GM18868 (cell line): Measurements from ENCODE around the gene DSTYK.

Source experiments
- ATAC-seq: cut with Tn5 transposase; IDR thresholded peaks from one replicate; pipeline ENCODE4 v1.9.1; 2021; ENCODE audit warnings: mild to moderate bottlenecking, moderate library complexity; ENCODE audit not compliant: unreplicated experiment

DSTYK gene

GRCh38 chr1:205211169-205211838, at the start of gene DSTYK:
TSS of gene DSTYK (minus strand) at chr1:205211702. CDS start at chr1:205211535, 167 bp downstream.
- peak; percentile 89 for ATAC-seq

- no peak for ATAC-seq
Measured at GRCh38 chr1:205259998-205260397, 48.5 kb upstream of the DSTYK start.

GRCh38 chr1:205259324-205259832, 47.9 kb upstream of the DSTYK start:
- ATAC-seq = no peak

- ATAC-seq = no peak
Measured at GRCh38 chr1:205258719-205259118, 47.2 kb upstream of the DSTYK start.

- no peak for ATAC-seq
Measured at GRCh38 chr1:205258261-205258691, 46.8 kb upstream of the DSTYK start.

GRCh38 chr1:205257735-205258134, 46.2 kb upstream of the DSTYK start:
- no peak for ATAC-seq

- ATAC-seq = no peak
Measured at GRCh38 chr1:205256951-205257625, 45.6 kb upstream of the DSTYK start.

GRCh38 chr1:205255941-205256780, 44.7 kb upstream of the DSTYK start:
- peak; percentile 67 for ATAC-seq

GRCh38 chr1:205251576-205251975, 40.1 kb upstream of the DSTYK start:
- no peak for ATAC-seq

GRCh38 chr1:205250699-205251098, 39.2 kb upstream of the DSTYK start:
- ATAC-seq = no peak

- no peak for ATAC-seq
Measured at GRCh38 chr1:205249651-205250050, 38.1 kb upstream of the DSTYK start.

GRCh38 chr1:205248793-205249601, 37.5 kb upstream of the DSTYK start:
- no peak for ATAC-seq

GRCh38 chr1:205247130-205247921, 35.8 kb upstream of the DSTYK start:
- ATAC-seq = no peak

GRCh38 chr1:205246351-205247119, 35.0 kb upstream of the DSTYK start:
- no peak for ATAC-seq

- ATAC-seq = no peak
Measured at GRCh38 chr1:205245096-205245495, 33.6 kb upstream of the DSTYK start.

- no peak for ATAC-seq
Measured at GRCh38 chr1:205244384-205244783, 32.9 kb upstream of the DSTYK start.

GRCh38 chr1:205243350-205244191, 32.1 kb upstream of the DSTYK start:
- ATAC-seq = no peak

GRCh38 chr1:205241366-205242030, 30.0 kb upstream of the DSTYK start:
- no peak for ATAC-seq
